IPS-NIHi7 (cell line): Measurements from ENCODE around the gene TANC1.
"Not testable (repeated sequence)": the region's sequence is repeated elsewhere in the genome, so short reads cannot be mapped to it uniquely, and the experiment has no call there.

Experiments
- DNase-seq: peaks from one replicate; pipeline ENCODE4 v3.0.0; 2012; ENCODE audit warnings: mixed read lengths; ENCODE audit errors: extremely low spot score

Gene TANC1

DNA sequence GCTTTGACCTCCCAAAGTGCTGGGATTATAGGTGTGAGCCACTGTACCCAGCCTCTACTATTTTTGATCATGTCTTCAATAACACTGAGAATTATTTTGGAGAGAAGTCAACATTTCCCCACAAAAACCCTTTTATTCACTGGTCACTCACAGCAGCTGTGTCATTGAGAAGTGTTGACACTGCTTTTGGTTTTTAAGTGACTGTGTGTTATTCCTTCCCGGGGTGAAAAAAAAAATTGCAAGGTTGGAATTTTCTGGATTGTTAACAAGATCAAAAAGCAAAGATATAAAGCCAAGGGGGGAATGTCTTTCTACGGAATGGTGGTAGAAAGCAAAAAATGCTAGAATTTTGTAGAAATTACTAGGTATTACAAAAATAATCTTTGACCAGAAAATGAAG lies 61.5 kb downstream of the TANC1 start:
- no peak for DNase-seq

- DNase-seq, result peak; percentile 82
Observed at GRCh38 chr2:159030674-159031380, 62.4 kb downstream of the TANC1 start.

- DNase-seq, result no peak
Observed at GRCh38 chr2:159032146-159032545, 63.7 kb downstream of the TANC1 start.

DNA sequence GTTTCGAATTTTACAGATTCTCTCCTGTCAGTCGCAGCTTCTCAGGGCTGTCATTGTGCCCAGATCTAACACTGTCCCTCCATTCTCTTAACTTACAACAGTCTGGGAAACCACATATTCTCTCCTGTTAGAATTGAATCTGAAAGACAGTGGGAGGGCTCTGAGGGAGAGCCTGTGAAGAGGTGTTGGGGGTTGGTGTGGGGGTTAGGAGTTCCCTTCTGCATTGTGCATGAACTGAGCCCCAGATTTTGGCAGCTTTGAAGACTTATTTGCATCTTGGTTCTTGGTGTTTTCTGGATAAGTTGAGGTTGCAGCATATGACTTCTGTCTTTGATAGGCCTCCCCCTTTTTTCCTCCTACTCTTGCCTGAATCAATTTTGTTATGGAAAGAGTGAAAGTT lies 64.1 kb downstream of the TANC1 start:
- DNase-seq, result no peak

DNA sequence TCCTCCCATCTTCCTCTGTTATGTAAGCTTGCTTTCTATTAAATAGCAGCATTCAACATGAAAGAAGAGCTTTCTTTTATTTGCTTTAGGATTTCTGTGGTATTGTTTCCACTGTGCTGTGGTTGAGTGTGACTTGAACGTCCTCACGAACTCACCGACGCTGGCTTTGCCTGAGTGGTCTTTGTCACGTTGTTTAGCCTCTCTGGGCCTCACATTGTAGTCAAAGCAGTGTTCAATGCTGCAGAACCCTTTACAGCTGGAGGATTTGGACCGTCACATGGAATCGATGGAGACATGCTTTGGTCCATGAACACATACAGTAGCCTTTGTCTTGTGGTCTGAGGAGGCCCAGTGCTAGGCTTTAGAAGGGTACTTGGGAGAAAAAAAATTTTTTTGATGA lies 66.3 kb downstream of the TANC1 start:
- DNase-seq, result no peak

- peak; percentile 79 for DNase-seq
Observed at GRCh38 chr2:159035790-159036411, 67.5 kb downstream of the TANC1 start.

- DNase-seq, result not testable (repeated sequence)
Observed at GRCh38 chr2:159036461-159036860, 68.0 kb downstream of the TANC1 start.

- not testable (repeated sequence) for DNase-seq
Observed at GRCh38 chr2:159041328-159041727, 72.9 kb downstream of the TANC1 start.

GRCh38 chr2:159042115-159042850 lies 73.8 kb downstream of the TANC1 start:
- no peak for DNase-seq

DNA sequence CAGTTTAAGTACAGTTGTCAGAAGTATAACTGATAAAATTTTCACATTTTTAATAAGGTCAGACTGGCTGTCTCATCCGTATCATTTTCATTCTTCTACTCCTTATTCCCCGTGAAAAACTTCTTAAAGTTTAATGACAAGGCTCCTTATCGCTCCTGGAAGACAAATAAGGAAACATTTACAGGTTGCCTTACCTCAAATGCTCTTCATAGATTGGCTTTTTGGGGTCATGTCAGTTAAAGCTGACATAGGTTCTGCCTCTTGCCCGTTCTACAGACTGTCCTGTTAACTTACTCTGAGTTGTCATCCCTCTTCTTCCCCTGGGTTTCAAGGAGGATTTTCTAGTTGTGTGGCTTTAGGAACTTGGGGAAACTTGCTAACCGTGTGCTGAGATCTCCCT lies 75.3 kb downstream of the TANC1 start:
- no peak for DNase-seq

DNA sequence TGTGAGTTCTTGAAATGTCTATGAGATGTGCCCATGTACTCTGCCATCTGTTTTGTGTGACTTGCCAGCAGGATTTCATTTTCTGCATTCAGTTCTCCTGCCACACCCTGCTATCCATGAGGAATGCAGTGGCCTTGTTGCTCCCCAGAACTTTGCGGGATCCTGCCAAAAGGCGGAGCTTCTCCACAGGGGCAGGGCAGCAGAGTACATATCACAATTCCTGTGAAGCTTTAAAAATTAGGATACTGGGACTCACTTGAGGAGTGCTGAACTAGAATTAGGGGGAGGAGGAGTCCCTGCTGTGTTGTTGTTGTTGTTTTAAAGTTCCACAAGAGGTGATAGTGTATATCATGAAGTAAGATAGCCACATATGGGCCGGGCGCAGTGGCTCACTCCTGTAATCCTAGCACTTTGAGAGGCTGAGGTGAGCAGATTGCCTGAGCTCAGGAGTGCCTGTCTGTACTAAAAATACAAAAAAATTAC lies 76.4 kb downstream of the TANC1 start:
- DNase-seq, result no peak

GRCh38 chr2:159045545-159046454 lies 77.4 kb downstream of the TANC1 start:
- no peak for DNase-seq

- no peak for DNase-seq
Observed at GRCh38 chr2:159046966-159047365, 78.5 kb downstream of the TANC1 start.

- no peak for DNase-seq
Observed at GRCh38 chr2:159050426-159050825, 82.0 kb downstream of the TANC1 start.

DNA sequence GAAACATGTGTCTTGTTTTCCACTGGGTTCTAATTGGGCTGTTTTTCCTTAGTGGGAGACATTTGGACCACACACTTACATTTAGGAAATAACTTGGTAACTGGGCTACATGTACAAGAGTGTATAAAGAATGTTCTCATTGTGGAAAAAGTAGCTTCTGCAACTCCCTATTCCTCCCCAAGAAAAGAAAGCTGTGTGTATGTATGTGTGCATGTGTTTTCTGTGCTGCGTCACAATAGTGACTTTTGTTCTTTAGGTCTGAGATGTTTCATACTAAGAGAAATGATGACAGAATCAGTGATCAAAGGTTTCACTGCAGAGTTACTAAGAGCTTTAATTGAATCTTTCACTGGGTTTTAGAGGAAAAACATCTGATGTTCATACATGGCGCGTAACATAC lies 82.7 kb downstream of the TANC1 start:
- DNase-seq, result no peak

DNA sequence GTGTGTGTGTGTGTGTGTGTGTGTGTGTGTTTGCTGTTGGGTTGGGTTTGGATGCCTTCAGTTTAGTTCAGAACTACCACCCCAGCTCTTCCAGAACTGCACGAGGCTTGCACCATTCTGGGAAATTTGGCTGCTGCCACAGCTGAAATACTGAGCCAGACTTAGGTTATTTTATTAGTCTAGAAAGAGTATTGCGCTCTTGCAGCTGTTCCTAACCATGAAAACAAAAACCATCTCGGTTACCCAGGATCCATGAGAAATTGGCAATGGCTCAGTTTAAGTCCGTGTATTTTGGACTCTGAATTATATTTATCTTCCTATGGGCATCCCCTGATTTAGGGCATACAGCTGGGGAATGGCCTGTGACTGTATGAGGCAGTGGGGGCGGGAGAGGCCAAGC lies 83.2 kb downstream of the TANC1 start:
- no peak for DNase-seq

GRCh38 chr2:159052157-159052601 lies 83.7 kb downstream of the TANC1 start:
- DNase-seq, result no peak

GRCh38 chr2:159053161-159054031 lies 85.0 kb downstream of the TANC1 start:
- DNase-seq, result no peak

DNA sequence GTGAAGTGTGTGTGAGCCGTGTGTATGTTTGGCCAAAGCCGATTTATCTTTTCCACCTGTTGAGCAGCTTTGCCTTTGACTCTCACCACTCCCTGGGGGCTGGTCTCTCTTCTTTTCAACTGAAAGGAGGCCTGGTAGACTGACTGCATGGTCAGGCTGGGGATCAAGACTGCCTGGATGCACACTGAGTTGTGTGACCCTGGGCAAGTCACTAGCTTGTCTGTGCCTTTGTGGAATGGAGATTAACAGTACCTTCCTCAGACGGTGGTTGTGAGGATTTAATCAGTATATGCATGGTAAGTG lies 85.5 kb downstream of the TANC1 start:
- DNase-seq, result no peak

GRCh38 chr2:159054985-159055384 lies 86.5 kb downstream of the TANC1 start:
- DNase-seq, result no peak

DNA sequence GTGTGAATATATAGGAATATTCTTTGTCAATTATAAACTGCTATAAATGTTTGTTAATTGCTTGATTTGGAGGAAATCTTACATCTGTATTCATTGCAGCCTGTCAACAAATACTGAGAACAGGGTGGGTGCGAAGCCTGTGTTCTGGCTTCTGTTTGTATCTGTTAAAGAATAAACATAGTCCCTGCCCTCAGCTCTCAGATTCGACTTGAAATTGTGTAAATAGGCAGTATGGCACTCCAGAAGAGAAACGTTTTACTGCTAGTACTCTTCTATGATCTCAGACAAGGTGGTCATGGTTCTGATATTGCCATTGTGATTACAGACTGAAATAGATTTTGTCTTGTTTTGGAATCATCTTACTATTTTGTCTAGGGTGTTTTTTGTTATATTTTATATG lies 92.1 kb downstream of the TANC1 start:
- no peak for DNase-seq
